Gastrocnemius medialis (tissue), 4 donors: ENCODE data around the gene DPF1. TPM values are rescaled to one million over a fixed set of nuclear protein-coding genes. Genes with fewer than 3 reads are reported as not detected.

Experiments
- ATAC-seq, 2 donors: fragments of 150-250 bp; one replicate each; pipeline ENCODE4 v1.9.1; 2016
- DNase-seq, 2 donors: peaks; one replicate each; pipeline ENCODE4 v3.0.0-alpha.2; 2019
- H3K27ac ChIP-seq, 4 donors: fragments of 200-600 bp; sonication (generic); 1 replicate in 1 of 4; 2 replicates in 3 of 4; pipeline ENCODE4 v1.5.1; 2016 to 2018; ENCODE audit warnings: mild to moderate bottlenecking in 2 of 4, moderate library complexity in 1 of 4
- H3K27me3 ChIP-seq, 3 donors: fragments of 200-600 bp; sonication (generic) in 2 of 3; 1 replicate in 1 of 3; 2 replicates in 2 of 3; pipeline versions ENCODE4 v1.5.1 to v1.6.0; 2016 to 2019; ENCODE audit warnings: mild to moderate bottlenecking in 1 of 3, moderate library complexity in 1 of 3
- H3K36me3 ChIP-seq, 2 donors: fragments of 200-600 bp; sonication (generic) in 1 of 2; one replicate each; pipeline ENCODE4 v1.5.1; 2017 to 2018
- H3K4me1 ChIP-seq, 2 donors: fragments of 200-600 bp; sonication (generic) in 1 of 2; one replicate each; pipeline ENCODE4 v1.5.1; 2016 to 2017; ENCODE audit warnings: mild to moderate bottlenecking in 2 of 2
- H3K4me3 ChIP-seq, 4 donors: fragments of 200-600 bp; sonication (generic) in 3 of 4; 1 replicate in 1 of 4; 2 replicates in 3 of 4; pipeline ENCODE4 v1.5.1; 2016 to 2019; ENCODE audit warnings: mild to moderate bottlenecking in 2 of 4
- H3K9me3 ChIP-seq, 3 donors: fragments of 200-600 bp; sonication (generic) in 2 of 3; 1 replicate in 1 of 3; 2 replicates in 2 of 3; pipeline ENCODE4 v1.5.1; 2016 to 2019
- CTCF ChIP-seq, 5 experiments: fragments of 450-650 bp in 3 of 5; fragments of 200-600 bp in 2 of 5; sonication (generic) in 2 of 5; IDR thresholded peaks in 4 of 5; conservative IDR thresholded peaks in 1 of 5; 1 replicate in 4 of 5; 2 replicates in 1 of 5; pipeline ENCODE4 v1.5.1; 2016 to 2019; ENCODE audit warnings: antibody characterized with exemption in 5 of 5, mild to moderate bottlenecking in 3 of 5, moderate library complexity in 3 of 5
- POLR2A ChIP-seq, 2 donors: fragments of 450-650 bp; IDR thresholded peaks; one replicate each; pipeline ENCODE4 v1.6.1; 2017; ENCODE audit warnings: antibody characterized with exemption in 2 of 2, mild to moderate bottlenecking in 2 of 2, moderate library complexity in 2 of 2
- in situ Hi-C, 4 donors: fragments of 200-750 bp; cut with MboI; loops; one replicate each; pipeline versions ENCODE4 v1.15.0 to v1.8.0; 2017; ENCODE audit warnings: low sequenced_read_pairs in 4 of 4
- intact Hi-C: fragments of 100-400 bp; cut with DNase I; formaldehyde crosslinking; loops from one replicate; pipeline ENCODE4 v1.15.1; 2023; ENCODE audit warnings: low total_unique reads
- total RNA-seq, 4 donors: library from RNA; depleted of rRNA; stranded (reverse); fragments of >200 nt; gene quantifications; one replicate each; pipeline versions ENCODE4 v1.1.0 to v1.2.3, GENCODE V29; 2016

Gene DPF1
- total RNA-seq, 4 donors from 2014 or later: not detected

GRCh38 chr19:38209671-38210457 is 14.2 kb downstream of the DPF1 start:
- ATAC-seq: peak; percentile 65 to 67
- intact Hi-C loops: loop anchor here (1.0 kb wide), 1 partner anchor 14 kb away; the partner anchor contains the start of gene DPF1

GRCh38 chr19:38209152-38209551 is 14.9 kb downstream of the DPF1 start:
- Histone ChIP-seq H3K27me3 (peaks cover 9 to 49% (median 48%) of the 10 kb centered on the region in 3 donors), H3K27ac (peak overlapping the region; percentile 47 to 77 (median 67)), H3K4me1 (peaks cover 7 to 12% of the 10 kb centered on the region in 2 donors), H3K9me3 (no peaks in the 10 kb centered on the region), H3K4me3 (peak overlapping the region; percentile 11 to 39 (median 26)), H3K36me3 (peaks cover 0 to 27% of the 10 kb centered on the region in 2 donors)
- ATAC-seq (peak in 1 of 2 donors; percentile 13), DNase-seq (no peak)
- intact Hi-C loops (no loop called here), in situ Hi-C loops (no loop called here)
- TF ChIP-seq POLR2A (IDR thresholded peaks at IDR 0.05) (no peak), CTCF (IDR thresholded peaks at IDR 0.05 in 4 of 5, conservative IDR thresholded peaks at IDR 0.05 in 1 of 5) (no peak)

More at GRCh38 chr19:38209671-38210457, 14.2 kb downstream of the DPF1 start:
- DNase-seq: peak; percentile 54 to 73
- Histone ChIP-seq H3K27me3 (peaks cover 9 to 52% (median 49%) of the 10 kb centered on the region in 3 donors), H3K27ac (peak overlapping the region; percentile 36 to 77 (median 74)), H3K36me3 (peaks cover 0 to 20% of the 10 kb centered on the region in 2 donors), H3K4me1 (peaks cover 7 to 12% of the 10 kb centered on the region in 2 donors), H3K4me3 (peak overlapping the region; percentile 11 to 39 (median 26)), H3K9me3 (no peaks in the 10 kb centered on the region)
- TF ChIP-seq CTCF (IDR thresholded peaks at IDR 0.05 in 4 of 5, conservative IDR thresholded peaks at IDR 0.05 in 1 of 5) (no peak), POLR2A (IDR thresholded peaks at IDR 0.05) (peak in 1 of 2 donors; percentile 62)
- in situ Hi-C loops: no loop called here

GRCh38 chr19:38208571-38208970 is 15.5 kb downstream of the DPF1 start:
- H3K4me1 ChIP-seq: peaks cover 7 to 12% of the 10 kb centered on the region in 2 donors
- DNase-seq: no peak
- H3K27ac ChIP-seq: peak overlapping the region in 3 of 4 donors; percentile 66 to 77 (median 68)
- peaks cover 9 to 46% (median 42%) of the 10 kb centered on the region in 3 donors for H3K27me3 ChIP-seq
- no peak for TF ChIP-seq CTCF (IDR thresholded peaks at IDR 0.05 in 4 of 5, conservative IDR thresholded peaks at IDR 0.05 in 1 of 5)
- no peak for TF ChIP-seq POLR2A (IDR thresholded peaks at IDR 0.05)
- H3K4me3 ChIP-seq: no peak overlapping the region
- in situ Hi-C loops: no loop called here
- ATAC-seq: no peak
- intact Hi-C loops: no loop called here
- peaks cover 0 to 32% of the 10 kb centered on the region in 2 donors for H3K36me3 ChIP-seq
- H3K9me3 ChIP-seq: no peaks in the 10 kb centered on the region

- H3K27me3 ChIP-seq: peaks cover 9 to 37% (median 33%) of the 10 kb centered on the region in 3 donors
- intact Hi-C loops: no loop called here
- no peak for DNase-seq
Observed at GRCh38 chr19:38207543-38207942, 16.5 kb downstream of the DPF1 start.

More at GRCh38 chr19:38207543-38207942, 16.5 kb downstream of the DPF1 start:
- H3K27ac ChIP-seq: no peak overlapping the region
- H3K9me3 ChIP-seq: no peaks in the 10 kb centered on the region
- peaks cover 0 to 42% of the 10 kb centered on the region in 2 donors for H3K36me3 ChIP-seq
- in situ Hi-C loops: no loop called here
- TF ChIP-seq POLR2A (IDR thresholded peaks at IDR 0.05) (no peak), CTCF (IDR thresholded peaks at IDR 0.05 in 4 of 5, conservative IDR thresholded peaks at IDR 0.05 in 1 of 5) (no peak)
- peaks cover 7 to 12% of the 10 kb centered on the region in 2 donors for H3K4me1 ChIP-seq
- no peak for ATAC-seq
- H3K4me3 ChIP-seq: no peak overlapping the region
